CD8-positive, alpha-beta memory T cell (primary cell): ENCODE measurements around the gene CAPN12. TPM values are rescaled to one million over a fixed set of nuclear protein-coding genes. Genes with fewer than 3 reads are reported as not detected.
"Not testable (repeated sequence)": the region's sequence is repeated elsewhere in the genome, so short reads cannot be mapped to it uniquely, and the experiment has no call there.

Experiments
- CTCF ChIA-PET: fragments of 350-600 bp; sonication (Branson Sonifier 250); formaldehyde crosslinking; loops from one replicate; lab custom pipeline; 2021; ENCODE audit warnings: antibody characterized with exemption; lab: Charles Lee
- POLR2A ChIA-PET: fragments of 350-600 bp; sonication (Branson Sonifier 250); formaldehyde crosslinking; loops from one replicate; lab custom pipeline; 2021; ENCODE audit warnings: antibody characterized with exemption; lab: Charles Lee
- DNase-seq, 5 donors: peaks; one replicate each; pipeline versions ENCODE4 v3.0.0 to v3.0.0-alpha.2; 2020 to 2022; ENCODE audit warnings: mixed read lengths in 1 of 5
- H3K27ac ChIP-seq: one replicate; pipeline ENCODE4 v1.7.0; 2013; ENCODE audit warnings: low read depth, mild to moderate bottlenecking, low read length, moderate library complexity
- H3K27me3 ChIP-seq: 2 replicates; pipeline ENCODE4 v1.7.0; 2013; ENCODE audit warnings: low read length, mild to moderate bottlenecking; ENCODE audit not compliant: insufficient read depth, poor library complexity, severe bottlenecking
- H3K36me3 ChIP-seq: 2 replicates; pipeline ENCODE4 v1.7.0; 2013; ENCODE audit warnings: mild to moderate bottlenecking, low read length, moderate library complexity; ENCODE audit not compliant: insufficient read depth
- H3K4me1 ChIP-seq: 2 replicates; pipeline ENCODE4 v1.7.0; 2013; ENCODE audit warnings: mild to moderate bottlenecking, low read length, moderate library complexity; ENCODE audit not compliant: insufficient read depth
- H3K4me3 ChIP-seq: 2 replicates; pipeline ENCODE4 v1.7.0; 2013; ENCODE audit warnings: mild to moderate bottlenecking, low read length
- H3K9me3 ChIP-seq: 2 replicates; pipeline ENCODE4 v1.7.0; 2013; ENCODE audit warnings: mild to moderate bottlenecking, low read length
- H3K27ac Mint-ChIP-seq, 8 donors: one replicate each; pipeline ENCODE4 v1.8.0; 2020 to 2021; ENCODE audit warnings: mixed read lengths in 8 of 8, mild to moderate bottlenecking in 6 of 8, inconsistent platforms in 3 of 8, moderate library complexity in 3 of 8
- H3K27me3 Mint-ChIP-seq, 2 donors: one replicate each; pipeline ENCODE4 v1.8.0; 2020 to 2021; ENCODE audit warnings: mixed read lengths in 2 of 2, mild to moderate bottlenecking in 1 of 2, moderate library complexity in 1 of 2
- H3K36me3 Mint-ChIP-seq, 3 donors: one replicate each; pipeline ENCODE4 v1.8.0; 2020 to 2021; ENCODE audit warnings: mixed read lengths in 3 of 3, inconsistent platforms in 1 of 3, mild to moderate bottlenecking in 1 of 3
- H3K4me1 Mint-ChIP-seq, 3 donors: one replicate each; pipeline ENCODE4 v1.8.0; 2020 to 2021; ENCODE audit warnings: mixed read lengths in 3 of 3, inconsistent platforms in 1 of 3, mild to moderate bottlenecking in 1 of 3
- H3K4me3 Mint-ChIP-seq, 7 donors: one replicate each; pipeline ENCODE4 v1.8.0; 2020 to 2021; ENCODE audit warnings: mixed read lengths in 7 of 7, mild to moderate bottlenecking in 6 of 7, moderate library complexity in 4 of 7, inconsistent platforms in 2 of 7
- H3K9me3 Mint-ChIP-seq, 5 donors: one replicate each; pipeline ENCODE4 v1.8.0; 2020 to 2022; ENCODE audit warnings: mixed read lengths in 5 of 5, mild to moderate bottlenecking in 3 of 5, moderate library complexity in 2 of 5, inconsistent platforms in 1 of 5
- polyA plus RNA-seq: library from polyadenylated mRNA; unstranded; fragments of 300-500 nt; fragmentation: Illumina TruSeq; gene quantifications from one replicate; pipeline ENCODE4 v1.2.3, GENCODE V29; 2021
- total RNA-seq, 2 experiments: library from RNA; stranded (reverse); gene quantifications; one replicate each; pipeline ENCODE4 v1.2.3, GENCODE V29; 2021

The CAPN12 gene
- total and polyA plus RNA-seq, 3 experiments from 2014 or later: 5.2 to 19.5 (median 5.3) TPM

DNA sequence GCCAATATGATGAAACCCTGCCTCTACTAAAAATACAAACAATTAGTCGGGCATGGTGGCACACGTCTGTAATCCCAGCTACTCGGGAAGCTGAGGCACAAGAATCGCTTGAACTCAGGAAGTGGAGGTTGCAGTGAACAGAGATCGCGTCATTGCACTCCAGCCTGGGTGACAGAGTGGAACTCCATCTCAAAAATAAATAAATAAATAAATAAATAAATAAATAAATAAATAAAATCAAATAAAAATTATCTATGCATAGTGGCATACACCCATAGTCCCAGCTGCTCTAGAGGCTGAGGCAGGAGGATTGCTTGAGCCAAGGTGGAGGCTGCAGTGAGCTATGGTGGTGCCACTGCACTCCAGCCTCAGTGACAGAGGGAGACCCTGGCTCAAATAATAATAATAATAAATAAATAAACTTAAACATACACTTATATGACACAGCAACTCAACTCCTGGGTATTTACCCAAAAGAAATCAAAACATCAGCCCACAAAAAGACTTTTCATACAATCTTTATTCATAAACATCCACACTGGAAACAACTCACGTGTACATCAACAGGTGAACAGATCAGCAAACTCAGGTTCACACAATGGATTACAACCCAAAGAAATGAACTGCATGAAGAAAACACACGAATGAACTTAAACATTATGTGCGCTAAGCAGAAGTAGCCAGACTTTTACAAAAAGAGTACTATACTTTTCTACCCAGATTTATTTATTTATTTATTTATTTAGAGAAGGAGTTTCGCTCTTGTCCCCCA, 22.2 kb upstream of the CAPN12 start:
- POLR2A ChIA-PET: no interaction called here
- no peaks in the 10 kb centered on the region for H3K27me3 ChIP-seq
- Mint-ChIP-seq H3K9me3 (no peaks in the 10 kb centered on the region), H3K4me3 (no peak overlapping the region), H3K27me3 (no peaks in the 10 kb centered on the region), H3K4me1 (peaks cover 6 to 10% (median 7%) of the 10 kb centered on the region in 3 donors), H3K27ac (peak overlapping the region in 1 of 8 donors; percentile 46), H3K36me3 (no peaks in the 10 kb centered on the region)
- H3K9me3 ChIP-seq: no peaks in the 10 kb centered on the region
- no peak for DNase-seq
- no peaks in the 10 kb centered on the region for H3K36me3 ChIP-seq
- no peak overlapping the region for H3K27ac ChIP-seq
- H3K4me3 ChIP-seq: no peak overlapping the region
- CTCF ChIA-PET: no interaction called here
- H3K4me1 ChIP-seq: peaks cover 6% of the 10 kb centered on the region

DNA sequence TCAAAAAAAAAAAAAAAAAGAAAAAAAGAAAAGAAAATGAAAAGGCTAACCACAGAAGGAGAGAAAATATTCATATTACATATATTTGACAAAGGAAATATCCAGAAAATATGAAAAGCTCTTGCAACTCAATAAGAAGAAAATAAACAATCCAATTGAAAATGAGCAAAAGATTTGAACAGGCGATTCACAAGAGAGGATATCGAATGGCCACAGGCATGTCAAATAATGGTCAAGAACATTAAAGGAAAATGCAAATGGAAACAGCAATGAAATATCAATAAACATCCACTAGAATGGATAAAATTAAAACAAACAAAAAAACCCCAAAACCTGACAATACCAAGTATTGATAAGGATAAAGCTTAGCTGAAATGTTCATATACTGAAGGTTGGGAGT, 20.9 kb upstream of the CAPN12 start:
- ChIA-PET CTCF (no interaction called here), POLR2A (no interaction called here)
- Mint-ChIP-seq H3K4me1 (peaks cover 6 to 10% (median 7%) of the 10 kb centered on the region in 3 donors), H3K36me3 (no peaks in the 10 kb centered on the region), H3K9me3 (no peaks in the 10 kb centered on the region), H3K27ac (no peak overlapping the region), H3K27me3 (no peaks in the 10 kb centered on the region), H3K4me3 (peak overlapping the region in 1 of 7 donors; percentile 6)
- Histone ChIP-seq H3K27ac (no peak overlapping the region), H3K4me1 (peaks cover 6% of the 10 kb centered on the region), H3K36me3 (no peaks in the 10 kb centered on the region), H3K9me3 (no peaks in the 10 kb centered on the region), H3K4me3 (no peak overlapping the region), H3K27me3 (no peaks in the 10 kb centered on the region)
- DNase-seq: no peak

DNA sequence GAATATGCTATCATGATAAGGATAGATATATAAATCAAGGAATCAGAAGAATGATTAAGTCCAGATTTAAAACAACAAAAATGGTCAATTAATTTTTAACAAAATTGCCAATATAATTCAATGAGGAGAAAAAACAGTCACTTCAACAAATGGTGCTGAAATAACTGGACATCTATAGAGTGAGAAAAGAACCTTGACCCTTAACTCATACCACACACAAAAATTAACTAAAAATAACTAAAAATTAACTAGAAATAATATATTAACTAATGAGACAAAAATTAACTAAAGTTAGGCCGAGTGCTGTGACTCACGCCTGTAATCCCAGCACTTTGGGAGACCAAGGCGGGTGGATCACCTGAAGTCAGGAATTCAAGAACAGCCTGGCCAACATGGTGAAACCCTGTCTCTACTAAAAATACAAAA, 19.5 kb upstream of the CAPN12 start:
- Histone ChIP-seq H3K4me3 (no peak overlapping the region), H3K9me3 (no peaks in the 10 kb centered on the region), H3K27ac (no peak overlapping the region), H3K36me3 (no peaks in the 10 kb centered on the region), H3K4me1 (no peaks in the 10 kb centered on the region), H3K27me3 (no peaks in the 10 kb centered on the region)
- DNase-seq: no peak
- CTCF ChIA-PET: no interaction called here
- Mint-ChIP-seq H3K4me3 (no peak overlapping the region), H3K9me3 (no peaks in the 10 kb centered on the region), H3K36me3 (no peaks in the 10 kb centered on the region), H3K4me1 (peaks cover 0 to 2% (median 0%) of the 10 kb centered on the region in 3 donors), H3K27me3 (no peaks in the 10 kb centered on the region), H3K27ac (no peak overlapping the region)
- POLR2A ChIA-PET: no interaction called here

DNA sequence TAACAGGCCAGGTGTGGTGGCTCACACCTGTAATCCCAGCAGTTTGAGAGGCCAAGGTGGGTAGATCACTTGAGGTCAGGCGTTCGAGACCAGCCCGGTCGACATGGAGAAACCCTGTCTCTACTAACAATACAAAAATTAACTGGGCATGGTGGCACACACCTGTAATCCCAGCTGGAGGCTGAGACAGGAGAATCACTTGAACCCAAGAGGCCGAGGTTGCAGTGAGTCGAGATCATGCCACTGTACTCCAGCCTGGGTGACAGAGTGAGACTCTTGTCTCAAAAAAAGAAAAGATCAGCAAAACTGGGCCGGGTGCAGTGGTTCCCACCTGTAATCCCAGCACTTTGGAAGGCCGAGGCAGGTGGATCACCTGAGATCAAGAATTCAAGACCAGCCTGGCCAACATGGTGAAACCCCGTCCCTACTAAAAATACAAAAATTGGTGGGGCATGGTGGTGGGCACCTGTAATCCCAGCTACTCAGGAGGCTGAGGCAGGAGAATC, 17.7 kb upstream of the CAPN12 start:
- H3K27me3 Mint-ChIP-seq, H3K4me3 ChIP-seq, H3K4me3 Mint-ChIP-seq, DNase-seq, H3K4me1 ChIP-seq, H3K36me3 Mint-ChIP-seq, H3K9me3 ChIP-seq, H3K9me3 Mint-ChIP-seq, H3K4me1 Mint-ChIP-seq, H3K27me3 ChIP-seq, H3K36me3 ChIP-seq, H3K27ac ChIP-seq: not testable (repeated sequence)
- CTCF ChIA-PET: interaction anchor here (0.7 to 1.3 kb wide), 3 partner anchors 8 to 125 kb away, joined by 3 to 4 read pairs (median 3); no protein-coding TSS in a partner anchor
- H3K27ac Mint-ChIP-seq: peak overlapping the region in 2 of 8 donors; percentile 10 to 44
- POLR2A ChIA-PET: interaction anchor here (1.3 kb wide), 1 partner anchor 27 kb away, joined by 7 read pairs; no protein-coding TSS in a partner anchor

DNA sequence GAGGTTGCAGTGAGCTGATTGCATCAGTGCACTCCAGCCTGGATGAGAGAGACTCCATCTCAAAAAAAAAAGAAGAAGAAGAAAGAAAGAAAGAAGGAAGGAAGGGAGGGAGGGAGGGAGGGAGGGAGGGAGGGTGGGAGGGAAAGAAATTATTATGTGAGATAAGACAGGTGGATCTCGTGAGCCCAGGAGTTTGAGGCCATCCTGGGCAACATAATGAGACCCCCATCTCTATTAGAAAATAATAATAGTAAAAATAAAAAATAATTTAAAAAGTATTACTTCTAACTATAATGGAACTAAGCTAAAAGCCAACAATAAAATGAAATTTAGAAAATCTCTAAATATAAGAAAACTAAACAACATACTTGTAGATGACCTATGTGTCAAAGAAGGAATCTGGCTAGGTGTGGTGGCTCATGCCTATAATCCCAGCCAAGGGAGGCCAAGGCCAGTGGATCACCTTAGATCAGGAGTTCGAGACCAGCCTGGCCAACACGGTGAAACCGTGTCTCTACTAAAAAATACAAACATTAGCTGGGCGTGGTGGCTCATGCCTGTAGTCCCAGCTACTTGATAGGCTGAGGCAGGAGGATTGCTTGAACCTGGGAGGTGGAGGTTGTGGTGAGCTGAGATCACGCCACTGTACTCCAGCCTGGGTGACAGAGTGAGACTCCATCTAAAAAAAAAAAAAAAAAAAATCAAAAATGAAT, 16.7 kb upstream of the CAPN12 start:
- H3K27me3 ChIP-seq, H3K9me3 Mint-ChIP-seq, H3K4me3 ChIP-seq, H3K27me3 Mint-ChIP-seq, H3K36me3 ChIP-seq, H3K4me1 Mint-ChIP-seq, H3K27ac ChIP-seq, DNase-seq, H3K4me3 Mint-ChIP-seq, H3K9me3 ChIP-seq, H3K36me3 Mint-ChIP-seq, H3K4me1 ChIP-seq: not testable (repeated sequence)
- H3K27ac Mint-ChIP-seq: peak overlapping the region in 1 of 8 donors; percentile 19
- ChIA-PET POLR2A (interaction anchor here (0.6 to 1.3 kb wide), 2 partner anchors 23 to 26 kb away, joined by 4 to 7 read pairs; no protein-coding TSS in a partner anchor), CTCF (interaction anchor here (0.7 to 1.0 kb wide), 2 partner anchors 9 to 19 kb away, joined by 3 to 4 read pairs; no protein-coding TSS in a partner anchor)

DNA sequence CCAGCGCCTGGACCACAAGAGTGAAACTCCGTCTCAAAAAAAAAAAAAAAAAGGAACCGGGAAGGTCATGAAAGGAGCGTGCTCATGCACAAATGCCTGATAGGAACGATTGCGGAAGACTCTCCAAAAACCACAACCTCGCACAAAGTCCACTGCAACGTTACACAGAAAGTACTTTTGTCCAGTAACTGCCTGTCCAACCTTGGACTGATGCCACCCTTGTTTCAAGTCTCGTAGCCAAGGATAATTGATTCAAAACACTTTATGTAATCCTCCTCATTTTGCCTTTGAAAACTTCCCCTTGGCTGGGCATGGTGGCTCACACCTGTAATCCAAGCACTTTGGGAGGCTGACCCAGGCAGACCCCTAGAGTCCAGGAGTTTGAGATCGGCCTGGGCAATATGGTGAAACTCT, 15.3 kb upstream of the CAPN12 start:
- Mint-ChIP-seq H3K9me3 (peaks cover 0 to 2% (median 0%) of the 10 kb centered on the region in 5 donors), H3K4me1 (no peaks in the 10 kb centered on the region), H3K36me3 (no peaks in the 10 kb centered on the region), H3K27ac (peak overlapping the region in 1 of 8 donors; percentile 79), H3K4me3 (no peak overlapping the region), H3K27me3 (no peaks in the 10 kb centered on the region)
- Histone ChIP-seq H3K27me3 (no peaks in the 10 kb centered on the region), H3K4me3 (no peak overlapping the region), H3K36me3 (no peaks in the 10 kb centered on the region), H3K4me1 (no peaks in the 10 kb centered on the region), H3K9me3 (no peaks in the 10 kb centered on the region), H3K27ac (no peak overlapping the region)
- CTCF ChIA-PET: no interaction called here
- no peak for DNase-seq
- POLR2A ChIA-PET: no interaction called here

DNA sequence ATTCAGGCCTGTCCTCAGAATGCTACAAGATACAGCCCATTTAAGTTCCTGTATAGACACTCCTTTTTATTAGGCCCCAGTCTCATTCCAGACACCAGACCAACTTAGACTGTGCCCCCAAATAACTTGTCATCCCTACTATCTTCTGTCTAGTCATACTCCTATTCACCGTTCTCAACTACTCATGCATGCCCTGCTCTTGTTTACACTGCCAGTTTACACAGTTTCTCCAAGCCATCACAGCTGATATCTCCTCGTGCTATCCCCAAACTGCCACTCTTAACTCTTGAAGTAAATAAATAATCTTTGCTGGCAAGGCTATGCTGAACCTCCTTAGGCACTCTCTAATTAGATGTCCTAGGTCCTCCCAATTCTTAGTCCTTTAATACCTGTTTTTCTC, 9.9 kb upstream of the CAPN12 start:
- CTCF ChIA-PET: not testable (repeated sequence)

DNA sequence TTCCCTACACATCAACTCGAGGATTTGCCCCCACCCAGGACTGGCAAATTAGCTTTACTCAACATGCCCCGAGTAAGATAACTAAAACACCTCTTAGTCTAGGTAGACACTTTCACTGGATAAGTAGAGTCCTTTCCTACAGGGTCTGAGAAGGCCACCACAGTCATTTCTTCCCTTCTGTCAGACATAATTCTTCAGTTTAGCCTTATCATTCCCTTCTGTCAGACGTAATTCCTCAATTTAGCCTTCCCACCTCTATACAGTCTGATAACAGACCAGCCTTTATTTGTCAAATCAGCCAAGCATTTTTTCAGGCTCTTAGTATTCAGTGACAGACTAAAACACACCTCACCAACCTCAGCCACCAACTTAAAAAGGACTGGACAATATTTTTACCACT, 9.5 kb upstream of the CAPN12 start:
- CTCF ChIA-PET, H3K27me3 ChIP-seq, H3K4me3 Mint-ChIP-seq, H3K27me3 Mint-ChIP-seq, H3K36me3 ChIP-seq, H3K4me3 ChIP-seq, H3K9me3 ChIP-seq, DNase-seq, POLR2A ChIA-PET, H3K27ac Mint-ChIP-seq, H3K36me3 Mint-ChIP-seq, H3K4me1 ChIP-seq, H3K27ac ChIP-seq, H3K9me3 Mint-ChIP-seq, H3K4me1 Mint-ChIP-seq: not testable (repeated sequence)

More for the DNA sequence above, 9.9 kb upstream of the CAPN12 start:
- H3K27me3 ChIP-seq, H3K36me3 Mint-ChIP-seq, H3K9me3 ChIP-seq, H3K27me3 Mint-ChIP-seq, H3K9me3 Mint-ChIP-seq, H3K27ac ChIP-seq, DNase-seq, H3K36me3 ChIP-seq, H3K4me3 Mint-ChIP-seq, H3K4me1 ChIP-seq, H3K27ac Mint-ChIP-seq, POLR2A ChIA-PET, H3K4me1 Mint-ChIP-seq, H3K4me3 ChIP-seq: not testable (repeated sequence)
